Left renal cortex interstitium (tissue), 4 donors: Measurements from ENCODE around the gene PHACTR3. TPM values are rescaled to one million over a fixed set of nuclear protein-coding genes. Genes with fewer than 3 reads are reported as not detected.

Source experiments
- DNase-seq, 4 donors: peaks; one replicate each; pipeline ENCODE4 v3.0.0-alpha.2; 2013; ENCODE audit warnings: low read depth in 4 of 4, low spot score in 2 of 4, missing footprints in 1 of 4
- polyA plus RNA-seq, 4 donors: library from polyadenylated mRNA; unstranded; fragments of 120-200 nt; gene quantifications; one replicate each; pipeline ENCODE4 v1.2.1, GENCODE V29; 2013; ENCODE audit not compliant: insufficient read length in 4 of 4

PHACTR3 gene
- polyA plus RNA-seq, 4 donors: 10.5 to 13.7 (median 12.2) TPM

- no peak for DNase-seq
Measured at GRCh38 chr20:59686404-59687346, 82.3 kb downstream of the PHACTR3 start.

- DNase-seq: no peak
Measured at GRCh38 chr20:59688356-59688755, 84.0 kb downstream of the PHACTR3 start.

- no peak for DNase-seq
Measured at GRCh38 chr20:59688999-59689398, 84.7 kb downstream of the PHACTR3 start.

GRCh38 chr20:59690101-59690500, 85.8 kb downstream of the PHACTR3 start:
- DNase-seq: no peak

- no peak for DNase-seq
Measured at GRCh38 chr20:59690976-59691375, 86.6 kb downstream of the PHACTR3 start.

- DNase-seq: no peak
Measured at GRCh38 chr20:59692139-59692538, 87.8 kb downstream of the PHACTR3 start.

GRCh38 chr20:59693587-59693986, 89.2 kb downstream of the PHACTR3 start:
- no peak for DNase-seq

- no peak for DNase-seq
Measured at GRCh38 chr20:59696476-59696875, 92.1 kb downstream of the PHACTR3 start.

GRCh38 chr20:59697068-59697467, 92.7 kb downstream of the PHACTR3 start:
- DNase-seq: no peak

GRCh38 chr20:59698598-59698997, 94.3 kb downstream of the PHACTR3 start:
- DNase-seq: no peak

- DNase-seq: no peak
Measured at GRCh38 chr20:59701236-59701635, 96.9 kb downstream of the PHACTR3 start.

GRCh38 chr20:59703046-59703445, 98.7 kb downstream of the PHACTR3 start:
- DNase-seq: no peak

GRCh38 chr20:59705651-59706399, 101.5 kb downstream of the PHACTR3 start:
- no peak for DNase-seq

GRCh38 chr20:59706400-59706693, 102.0 kb downstream of the PHACTR3 start:
- no peak for DNase-seq

GRCh38 chr20:59708326-59708725, 104.0 kb downstream of the PHACTR3 start:
- no peak for DNase-seq

GRCh38 chr20:59709636-59710035, 105.3 kb downstream of the PHACTR3 start:
- no peak for DNase-seq

GRCh38 chr20:59718071-59718470, 113.7 kb downstream of the PHACTR3 start:
- DNase-seq: no peak

- DNase-seq: no peak
Measured at GRCh38 chr20:59718751-59719150, 114.4 kb downstream of the PHACTR3 start.

- DNase-seq: no peak
Measured at GRCh38 chr20:59720013-59720412, 115.7 kb downstream of the PHACTR3 start.

GRCh38 chr20:59721386-59721785, 117.0 kb downstream of the PHACTR3 start:
- DNase-seq: no peak

- DNase-seq: no peak
Measured at GRCh38 chr20:59723108-59723500, 118.8 kb downstream of the PHACTR3 start.
